Psoas muscle (tissue), 8 donors: ENCODE data around the gene ZNF778. TPM values are rescaled to one million over a fixed set of nuclear protein-coding genes. Genes with fewer than 3 reads are reported as not detected.
A peak's percentile ranks its signal among the peaks of the same experiment; 100 is the strongest.
"Not testable (repeated sequence)": the region's sequence is repeated elsewhere in the genome, so short reads cannot be mapped to it uniquely, and the experiment has no call there.

Experiments
- ATAC-seq, 4 donors: fragments of 200-7000 bp; cut with Tn5 transposase; one replicate each; pipeline ENCODE4 v1.9.1; 2020; ENCODE audit warnings: moderate library complexity in 3 of 4, mild to moderate bottlenecking in 2 of 4
- DNase-seq, 2 donors: peaks; one replicate each; pipeline ENCODE4 v3.0.0-alpha.2; 2020
- H3K27ac ChIP-seq: fragments of 200-600 bp; one replicate; pipeline ENCODE4 v1.8.0; 2022
- H3K27me3 ChIP-seq, 3 donors: fragments of 200-600 bp in 1 of 3; one replicate each; pipeline versions ENCODE4 v1.6.1 to v1.8.0; 2013 to 2022; ENCODE audit warnings: low read length in 2 of 3, mild to moderate bottlenecking in 2 of 3, moderate library complexity in 1 of 3; ENCODE audit not compliant: insufficient read depth in 3 of 3
- H3K36me3 ChIP-seq, 2 donors: fragments of 200-600 bp in 1 of 2; one replicate each; pipeline versions ENCODE4 v1.6.1 to v1.8.0; 2013 to 2022; ENCODE audit warnings: low read depth in 1 of 2, mild to moderate bottlenecking in 1 of 2, moderate library complexity in 1 of 2; ENCODE audit not compliant: insufficient read depth in 1 of 2
- H3K4me1 ChIP-seq: fragments of 200-600 bp; one replicate; pipeline ENCODE4 v1.8.0; 2022
- H3K4me3 ChIP-seq: fragments of 200-600 bp; one replicate; pipeline ENCODE4 v1.8.0; 2022; ENCODE audit warnings: mild to moderate bottlenecking
- H3K9me3 ChIP-seq: fragments of 200-600 bp; one replicate; pipeline ENCODE4 v1.8.0; 2022
- CTCF ChIP-seq: fragments of 200-600 bp; IDR thresholded peaks from one replicate; pipeline ENCODE4 v1.8.0; 2022; ENCODE audit warnings: antibody characterized with exemption
- WGBS, 3 donors: extraction: QIAGEN DNeasy Blood & Tissue Kit; methylation state at CpG; one replicate each; pipeline versions ENCODE4 v1.1.6 to v1.1.7; 2013; 5-methylcytosine and 5-hydroxymethylcytosine counted together
- intact Hi-C, 2 donors: fragments of 100-400 bp; cut with DNase I; formaldehyde crosslinking; loops; one replicate each; pipeline versions ENCODE4 v1.11.0 to v1.14.2; 2022
- polyA plus RNA-seq, 3 donors: library from polyadenylated mRNA; stranded (reverse); fragments of 200-250 nt; gene quantifications; one replicate each; pipeline ENCODE4 v1.2.3, GENCODE V29; 2013
- total RNA-seq, 4 donors: library from RNA; stranded (reverse); fragmentation: NEBNext Ultra II Directional in 2 of 4; extraction: Animal tissue kit (Norgen Biotek cat#: 25700) in 2 of 4; gene quantifications; one replicate each; pipeline versions ENCODE4 v1.2.1 to v1.2.4, GENCODE V29; 2021 to 2023
- donor health status: healthy with polysubstance abuse.
- donor health status: DM: no; HTN: no; CAD: no; lungs with moderate emphysema.
- donor health status: Bipolar disorder and iron deficiency.
- donor health status: healthy.
- donor health status: DM: yes; HTN: yes; CAD: no.
- donor health status: DM: no; HTN: no; CAD: no.
- donor health status: DM: no; HTN: no; CAD: no.
- donor health status: DM: yes; HTN: yes; CAD: no.

The ZNF778 gene
- total and polyA plus RNA-seq, 7 donors = 2.2 to 15.3 (median 10.2) TPM

GRCh38 chr16:89191033-89191900, 26.2 kb upstream of the ZNF778 start:
- H3K27ac ChIP-seq = no peak overlapping the region
- peaks cover 0 to 53% of the 10 kb centered on the region in 2 donors for H3K36me3 ChIP-seq
- peak in 1 of 2 donors; percentile 44 for DNase-seq
- H3K4me3 ChIP-seq = no peak overlapping the region
- 68 to 72% (median 72%) methylated on average over 31 to 44 of the region's 44 CpGs for WGBS, 3 donors
- H3K27me3 ChIP-seq = no peaks in the 10 kb centered on the region
- no peak for TF ChIP-seq CTCF
- ATAC-seq = peak in 1 of 4 donors; percentile 1
- H3K4me1 ChIP-seq = no peaks in the 10 kb centered on the region
- intact Hi-C loops = no loop called here
- no peaks in the 10 kb centered on the region for H3K9me3 ChIP-seq

DNA sequence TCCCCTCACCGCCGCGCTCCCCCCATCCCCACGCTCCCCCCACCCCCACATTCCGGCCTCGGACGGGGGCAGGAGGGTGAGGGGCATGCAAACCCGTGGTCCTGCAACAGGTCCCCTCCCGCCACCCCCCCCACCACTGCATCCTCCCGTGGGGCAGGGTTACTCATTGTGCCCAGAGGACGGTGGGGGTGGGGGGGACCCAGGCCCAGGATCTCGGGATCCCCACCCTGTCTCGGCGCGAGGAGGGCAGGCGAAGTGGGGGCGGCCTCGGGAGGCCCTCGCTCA, 25.7 kb upstream of the ZNF778 start:
- no peaks in the 10 kb centered on the region for H3K27me3 ChIP-seq
- no peak for TF ChIP-seq CTCF
- 51 to 61% (median 54%) methylated on average over 9 to 19 of the region's 19 CpGs for WGBS, 3 donors
- H3K4me3 ChIP-seq = peak overlapping the region; percentile 48
- peaks cover 0 to 47% of the 10 kb centered on the region in 2 donors for H3K36me3 ChIP-seq
- no peak for ATAC-seq
- intact Hi-C loops = no loop called here
- H3K27ac ChIP-seq = no peak overlapping the region
- no peaks in the 10 kb centered on the region for H3K4me1 ChIP-seq
- DNase-seq = peak in 1 of 2 donors; percentile 49
- H3K9me3 ChIP-seq = no peaks in the 10 kb centered on the region

- WGBS, 3 donors = 53 to 62% (median 53%) methylated on average over 33 to 63 of the region's 63 CpGs
- intact Hi-C loops, ATAC-seq, H3K27ac ChIP-seq, H3K27me3 ChIP-seq, H3K9me3 ChIP-seq, H3K4me1 ChIP-seq: not testable (repeated sequence)
- peak overlapping the region; percentile 48 for H3K4me3 ChIP-seq
- peaks cover 0 to 43% of the 10 kb centered on the region in 2 donors for H3K36me3 ChIP-seq
- peak; percentile 61 to 89 for DNase-seq
Observed at GRCh38 chr16:89192186-89192955, 25.1 kb upstream of the ZNF778 start.

DNA sequence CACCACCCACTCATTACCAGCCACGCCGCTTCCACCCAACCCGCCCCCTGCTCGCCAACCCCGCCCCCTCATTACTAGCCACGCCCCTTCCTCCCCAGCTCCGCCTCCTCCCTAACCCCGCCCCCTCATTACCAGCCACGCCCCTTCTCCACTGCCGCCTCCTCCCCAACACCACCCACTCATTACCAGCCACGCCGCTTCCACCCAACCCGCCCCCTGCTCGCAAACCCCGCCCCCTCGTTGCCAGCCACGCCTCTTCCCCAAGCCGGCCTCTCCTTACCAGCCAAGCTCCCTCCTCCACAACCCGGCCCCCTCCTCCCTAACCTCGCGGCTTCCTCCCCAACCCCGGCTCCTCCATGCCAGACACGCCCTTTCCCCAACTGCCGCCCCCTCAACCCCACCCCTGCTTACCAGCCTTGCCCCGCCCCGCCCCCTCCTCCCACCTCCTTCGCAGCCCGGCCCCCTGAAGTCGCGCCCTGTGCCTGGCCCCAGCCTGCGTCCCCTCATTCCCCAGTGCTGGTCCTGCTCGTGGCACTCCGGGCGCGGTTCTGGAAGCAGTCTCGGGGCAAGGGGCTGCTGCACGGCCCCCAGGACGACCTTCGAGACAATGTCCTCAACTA, 24.4 kb upstream of the ZNF778 start:
- Histone ChIP-seq H3K4me1 (no peaks in the 10 kb centered on the region), H3K27me3 (peaks cover 0 to 6% (median 0%) of the 10 kb centered on the region in 3 donors), H3K27ac (no peak overlapping the region), H3K9me3 (no peaks in the 10 kb centered on the region), H3K4me3 (no peak overlapping the region), H3K36me3 (peaks cover 0 to 38% of the 10 kb centered on the region in 2 donors)
- DNase-seq (peak; percentile 48 to 80), ATAC-seq (peak in 2 of 4 donors; percentile 26 to 39)
- intact Hi-C loops = no loop called here
- 48 to 56% (median 55%) methylated on average over 38 to 39 of the region's 39 CpGs for WGBS, 3 donors
- no peak for TF ChIP-seq CTCF
